HL-60 (cell line): ENCODE data around the gene MACO1.

Experiments
- DNase-seq, 2 experiments: peaks; one replicate each; pipeline ENCODE4 v3.0.0-alpha.2; 2010 to 2020; ENCODE audit warnings: low read depth in 1 of 2, low spot score in 1 of 2
- H3K27ac ChIP-seq: fragments of 250-450 bp; sonication (Bioruptor Pico); replicated peaks from 2 replicates; pipeline ENCODE4 v1.5.1; 2020; ENCODE audit warnings: mild to moderate bottlenecking, moderate library complexity
- H3K27me3 ChIP-seq: fragments of 250-450 bp; sonication (Bioruptor Pico); 2 replicates; pipeline ENCODE4 v1.5.1; 2021; ENCODE audit warnings: mild to moderate bottlenecking, moderate library complexity; ENCODE audit not compliant: insufficient read depth, poor library complexity, severe bottlenecking
- H3K4me3 ChIP-seq: replicated peaks from 2 replicates; pipeline ENCODE4 v1.5.1; 2011; ENCODE audit warnings: mild to moderate bottlenecking, control low read depth, low read length; ENCODE audit not compliant: insufficient read depth
- GABPA ChIP-seq: IDR thresholded peaks from 2 replicates; pipeline ENCODE4 v1.6.1; 2012; ENCODE audit warnings: low read depth
- POLR2AphosphoS5 ChIP-seq: IDR thresholded peaks from 2 replicates; pipeline ENCODE4 v1.6.1; 2012; ENCODE audit warnings: low read depth
- SPI1 ChIP-seq: IDR thresholded peaks from 2 replicates; pipeline ENCODE4 v1.6.1; 2012; ENCODE audit warnings: low read depth, mild to moderate bottlenecking, borderline replicate concordance
- TF ChIP-seq, protein P1 (sequence below): IDR thresholded peaks from 2 replicates; pipeline ENCODE4 v1.6.1; 2012; ENCODE audit warnings: low read depth; ENCODE audit not compliant: insufficient replicate concordance
- TF ChIP-seq, protein P2 (sequence below): IDR thresholded peaks from one replicate; pipeline ENCODE4 v1.5.1; 2011; ENCODE audit warnings: low read length, control low read depth, inconsistent platforms; ENCODE audit not compliant: insufficient read depth

MACO1 gene

DNA sequence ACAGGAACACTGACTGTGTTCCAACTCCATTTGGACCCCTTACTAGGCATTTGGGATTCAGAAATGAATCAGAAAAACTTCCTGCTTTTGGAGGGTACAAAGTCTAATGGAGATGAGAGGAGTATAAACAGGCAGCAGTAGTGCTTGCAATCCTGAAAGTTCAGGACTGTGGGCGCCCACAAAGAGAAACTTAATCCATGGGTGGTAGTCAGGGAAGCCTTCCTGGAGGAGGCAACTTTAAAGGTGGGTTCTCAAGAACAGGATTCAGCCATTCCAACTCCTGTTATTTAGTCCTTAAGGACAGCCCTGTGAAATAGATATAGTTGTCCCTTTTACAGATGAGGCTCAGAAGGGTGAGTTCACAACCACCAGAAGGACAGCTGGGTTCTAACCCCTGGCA lies 110.7 kb downstream of the MACO1 start:
- TF ChIP-seq SPI1 (no peak), POLR2AphosphoS5 (no peak), GABPA (no peak)
- TF ChIP-seq, protein P1, sequence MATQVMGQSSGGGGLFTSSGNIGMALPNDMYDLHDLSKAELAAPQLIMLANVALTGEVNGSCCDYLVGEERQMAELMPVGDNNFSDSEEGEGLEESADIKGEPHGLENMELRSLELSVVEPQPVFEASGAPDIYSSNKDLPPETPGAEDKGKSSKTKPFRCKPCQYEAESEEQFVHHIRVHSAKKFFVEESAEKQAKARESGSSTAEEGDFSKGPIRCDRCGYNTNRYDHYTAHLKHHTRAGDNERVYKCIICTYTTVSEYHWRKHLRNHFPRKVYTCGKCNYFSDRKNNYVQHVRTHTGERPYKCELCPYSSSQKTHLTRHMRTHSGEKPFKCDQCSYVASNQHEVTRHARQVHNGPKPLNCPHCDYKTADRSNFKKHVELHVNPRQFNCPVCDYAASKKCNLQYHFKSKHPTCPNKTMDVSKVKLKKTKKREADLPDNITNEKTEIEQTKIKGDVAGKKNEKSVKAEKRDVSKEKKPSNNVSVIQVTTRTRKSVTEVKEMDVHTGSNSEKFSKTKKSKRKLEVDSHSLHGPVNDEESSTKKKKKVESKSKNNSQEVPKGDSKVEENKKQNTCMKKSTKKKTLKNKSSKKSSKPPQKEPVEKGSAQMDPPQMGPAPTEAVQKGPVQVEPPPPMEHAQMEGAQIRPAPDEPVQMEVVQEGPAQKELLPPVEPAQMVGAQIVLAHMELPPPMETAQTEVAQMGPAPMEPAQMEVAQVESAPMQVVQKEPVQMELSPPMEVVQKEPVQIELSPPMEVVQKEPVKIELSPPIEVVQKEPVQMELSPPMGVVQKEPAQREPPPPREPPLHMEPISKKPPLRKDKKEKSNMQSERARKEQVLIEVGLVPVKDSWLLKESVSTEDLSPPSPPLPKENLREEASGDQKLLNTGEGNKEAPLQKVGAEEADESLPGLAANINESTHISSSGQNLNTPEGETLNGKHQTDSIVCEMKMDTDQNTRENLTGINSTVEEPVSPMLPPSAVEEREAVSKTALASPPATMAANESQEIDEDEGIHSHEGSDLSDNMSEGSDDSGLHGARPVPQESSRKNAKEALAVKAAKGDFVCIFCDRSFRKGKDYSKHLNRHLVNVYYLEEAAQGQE: no peak
- TF ChIP-seq, protein P2, sequence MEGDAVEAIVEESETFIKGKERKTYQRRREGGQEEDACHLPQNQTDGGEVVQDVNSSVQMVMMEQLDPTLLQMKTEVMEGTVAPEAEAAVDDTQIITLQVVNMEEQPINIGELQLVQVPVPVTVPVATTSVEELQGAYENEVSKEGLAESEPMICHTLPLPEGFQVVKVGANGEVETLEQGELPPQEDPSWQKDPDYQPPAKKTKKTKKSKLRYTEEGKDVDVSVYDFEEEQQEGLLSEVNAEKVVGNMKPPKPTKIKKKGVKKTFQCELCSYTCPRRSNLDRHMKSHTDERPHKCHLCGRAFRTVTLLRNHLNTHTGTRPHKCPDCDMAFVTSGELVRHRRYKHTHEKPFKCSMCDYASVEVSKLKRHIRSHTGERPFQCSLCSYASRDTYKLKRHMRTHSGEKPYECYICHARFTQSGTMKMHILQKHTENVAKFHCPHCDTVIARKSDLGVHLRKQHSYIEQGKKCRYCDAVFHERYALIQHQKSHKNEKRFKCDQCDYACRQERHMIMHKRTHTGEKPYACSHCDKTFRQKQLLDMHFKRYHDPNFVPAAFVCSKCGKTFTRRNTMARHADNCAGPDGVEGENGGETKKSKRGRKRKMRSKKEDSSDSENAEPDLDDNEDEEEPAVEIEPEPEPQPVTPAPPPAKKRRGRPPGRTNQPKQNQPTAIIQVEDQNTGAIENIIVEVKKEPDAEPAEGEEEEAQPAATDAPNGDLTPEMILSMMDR: no peak
- H3K27ac ChIP-seq: no peak overlapping the region
- no peaks in the 10 kb centered on the region for H3K27me3 ChIP-seq
- no peak for DNase-seq
- no peak overlapping the region for H3K4me3 ChIP-seq

GRCh38 chr1:25541889-25542658 lies 111.4 kb downstream of the MACO1 start:
- no peak for DNase-seq
- no peak for TF ChIP-seq POLR2AphosphoS5
- TF ChIP-seq GABPA: no peak
- no peak for TF ChIP-seq SPI1
- TF ChIP-seq, protein P2: no peak
- TF ChIP-seq, protein P1: no peak
- H3K4me3 ChIP-seq: no peak overlapping the region
- no peaks in the 10 kb centered on the region for H3K27me3 ChIP-seq
- no peak overlapping the region for H3K27ac ChIP-seq

DNA sequence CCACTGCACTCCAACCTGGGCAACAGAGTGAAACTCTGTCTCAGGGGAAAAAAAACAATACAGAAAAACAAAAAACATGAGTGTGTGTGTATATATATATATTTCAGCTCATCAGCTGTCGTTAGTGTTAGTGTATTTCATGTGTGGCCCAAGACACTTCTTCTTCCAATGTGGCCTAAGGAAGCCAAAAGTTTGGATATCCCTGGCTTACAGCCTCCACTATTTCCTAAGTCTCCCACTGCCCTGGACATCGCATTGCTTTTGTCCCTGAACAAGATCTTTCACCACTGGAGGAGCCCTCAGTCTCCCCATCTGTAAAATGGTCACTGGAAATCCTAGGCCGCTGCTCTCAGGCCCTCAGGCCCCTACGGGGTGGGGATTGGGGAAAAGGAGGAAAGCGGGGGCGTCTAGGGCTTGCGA lies 112.3 kb downstream of the MACO1 start:
- Histone ChIP-seq H3K27ac (no peak overlapping the region), H3K4me3 (peak overlapping the region; percentile 87)
- TF ChIP-seq, protein P2: no peak
- TF ChIP-seq GABPA (no peak), SPI1 (no peak), POLR2AphosphoS5 (no peak)
- TF ChIP-seq, protein P1: no peak

More for the DNA sequence above, 112.3 kb downstream of the MACO1 start:
- no peaks in the 10 kb centered on the region for H3K27me3 ChIP-seq
- no peak for DNase-seq
